Activated naive CD4-positive, alpha-beta T cell treated with anti-CD3 and anti-CD28 coated beads for 36 hours (primary cell): ENCODE measurements around the gene IRF3. TPM values are rescaled to one million over a fixed set of nuclear protein-coding genes. Genes with fewer than 3 reads are reported as not detected.

Experiments
- CTCF ChIA-PET: fragments of 350-600 bp; sonication (Branson Sonifier 250); formaldehyde crosslinking; loops from one replicate; lab custom pipeline; 2021; ENCODE audit warnings: antibody characterized with exemption; lab: Charles Lee
- DNase-seq: peaks from one replicate; pipeline ENCODE4 v3.0.0-alpha.2; 2020
- H3K27ac Mint-ChIP-seq: one replicate; pipeline ENCODE4 v1.8.0; 2021; ENCODE audit warnings: mild to moderate bottlenecking, mixed read lengths
- H3K27me3 Mint-ChIP-seq: one replicate; pipeline ENCODE4 v1.8.0; 2021; ENCODE audit warnings: low read depth, mixed read lengths
- H3K36me3 Mint-ChIP-seq: one replicate; pipeline ENCODE4 v1.8.0; 2021; ENCODE audit warnings: low read depth, mixed read lengths
- H3K4me1 Mint-ChIP-seq: one replicate; pipeline ENCODE4 v1.8.0; 2021; ENCODE audit warnings: low read depth, mixed read lengths
- H3K4me3 Mint-ChIP-seq: one replicate; pipeline ENCODE4 v1.8.0; 2021; ENCODE audit warnings: mild to moderate bottlenecking, moderate library complexity, mixed read lengths
- H3K9me3 Mint-ChIP-seq: one replicate; pipeline ENCODE4 v1.8.0; 2021; ENCODE audit warnings: mixed read lengths
- intact Hi-C: fragments of 100-400 bp; cut with micrococcal nuclease; formaldehyde crosslinking; loops from one replicate; pipeline ENCODE4 v1.15.1; 2023
- total RNA-seq, 2 experiments: library from RNA; stranded (reverse); gene quantifications; one replicate each; pipeline ENCODE4 v1.2.3, GENCODE V29; 2021

The IRF3 gene
- total RNA-seq, 2 experiments from 2014 or later, result 85.2 to 97.8 TPM

DNA sequence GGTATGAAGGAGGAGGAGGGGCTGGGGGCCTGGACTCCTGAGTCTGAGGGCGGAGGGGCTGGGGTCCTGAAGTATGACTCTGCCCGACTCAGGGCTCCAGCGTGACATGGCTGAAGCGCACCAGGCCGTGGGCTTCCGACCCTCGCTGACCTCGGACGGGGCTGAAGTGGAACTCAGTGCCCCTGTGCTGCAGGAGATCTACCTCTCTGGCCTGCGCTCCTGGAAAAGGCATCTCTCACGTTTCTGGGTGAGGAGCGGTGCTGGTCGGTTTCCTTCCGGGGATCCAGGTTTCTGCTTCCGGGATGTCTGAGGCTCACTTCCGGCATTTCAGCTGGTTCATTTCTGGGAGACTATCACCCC lies 26.5 kb upstream of the IRF3 start:
- Mint-ChIP-seq H3K27me3 (peaks cover 13% of the 10 kb centered on the region), H3K36me3 (peaks cover 10% of the 10 kb centered on the region), H3K9me3 (no peaks in the 10 kb centered on the region), H3K4me3 (no peak overlapping the region), H3K4me1 (peaks cover 27% of the 10 kb centered on the region), H3K27ac (no peak overlapping the region)
- intact Hi-C loops, result no loop called here
- CTCF ChIA-PET, result interaction anchor here (1.2 kb wide), 1 partner anchor 11 kb away, joined by 3 read pairs; no protein-coding TSS in a partner anchor
- no peak for DNase-seq

- CTCF ChIA-PET, result interaction anchor here (0.6 to 1.2 kb wide), 3 partner anchors 10 to 128 kb away, joined by 3 to 4 read pairs (median 3); partner anchors contain the start of gene AP2A1
- Mint-ChIP-seq H3K4me3 (peak overlapping the region; percentile 70), H3K27me3 (peaks cover 13% of the 10 kb centered on the region), H3K36me3 (peaks cover 10% of the 10 kb centered on the region), H3K27ac (no peak overlapping the region), H3K9me3 (no peaks in the 10 kb centered on the region), H3K4me1 (peaks cover 27% of the 10 kb centered on the region)
- intact Hi-C loops, result no loop called here
- peak; percentile 55 for DNase-seq
Observed at GRCh38 chr19:49691243-49692146, 25.8 kb upstream of the IRF3 start.

DNA sequence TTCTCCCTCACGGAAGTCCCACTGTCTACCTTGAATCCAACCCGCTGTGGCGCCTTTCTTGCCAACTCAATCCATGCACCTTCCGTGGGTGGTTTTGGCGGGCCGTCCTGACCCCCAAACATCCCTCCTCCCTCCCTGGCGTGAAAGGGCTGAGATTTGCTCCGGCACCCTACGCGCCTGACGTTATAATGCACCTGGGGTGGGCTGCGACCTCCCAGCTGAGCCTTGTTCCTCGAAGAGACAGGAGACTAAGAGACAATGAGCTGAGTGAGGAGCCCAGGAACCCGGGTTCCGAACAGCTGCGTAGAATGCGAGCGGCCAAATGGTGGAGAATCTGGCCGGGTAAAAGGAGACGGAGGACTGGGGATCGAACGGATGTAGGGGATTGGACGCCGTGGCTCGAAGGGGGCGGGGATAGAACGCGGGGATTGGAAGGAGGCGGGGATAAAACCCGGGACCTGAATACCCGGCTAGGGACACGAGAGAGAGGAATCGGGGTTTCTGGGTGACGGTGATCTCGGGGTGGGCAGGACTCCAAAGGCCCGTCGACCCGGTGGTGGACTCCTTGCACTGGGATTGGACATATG lies 25.1 kb upstream of the IRF3 start, which contains the start of gene CPT1C:
TSS of gene CPT1C (plus strand) at position 461 of the 587 bp plus-strand sequence. CDS start 1,137 bp downstream, outside the sequence.
- Mint-ChIP-seq H3K27ac (no peak within 1 kb of the TSS), H3K4me3 (peak within 1 kb of the TSS; percentile 70), H3K4me1 (peaks cover 27% of the 10 kb centered on the region), H3K27me3 (peaks cover 13% of the 10 kb centered on the region), H3K9me3 (no peaks in the 10 kb centered on the region), H3K36me3 (peaks cover 11% of the 10 kb centered on the region)
- intact Hi-C loops, result no loop called here
- CTCF ChIA-PET, result interaction anchor here (0.6 to 1.0 kb wide), 3 partner anchors 20 to 128 kb away, joined by 3 to 4 read pairs (median 4); partner anchors contain the start of gene AP2A1
- DNase-seq, result peak; percentile 70

- CTCF ChIA-PET, result interaction anchor here (0.6 to 1.0 kb wide), 3 partner anchors 20 to 306 kb away, joined by 3 to 4 read pairs (median 4); partner anchors contain the start of gene AP2A1
- Mint-ChIP-seq H3K27me3 (peaks cover 13% of the 10 kb centered on the region), H3K27ac (no peak overlapping the region), H3K4me3 (peak overlapping the region; percentile 70), H3K9me3 (no peaks in the 10 kb centered on the region), H3K4me1 (peaks cover 31% of the 10 kb centered on the region), H3K36me3 (peaks cover 16% of the 10 kb centered on the region)
- intact Hi-C loops, result no loop called here
- no peak for DNase-seq
Observed at GRCh38 chr19:49690079-49690655, 24.5 kb upstream of the IRF3 start.

- H3K27me3 Mint-ChIP-seq, result peaks cover 13% of the 10 kb centered on the region
- peaks cover 17% of the 10 kb centered on the region for H3K36me3 Mint-ChIP-seq
- DNase-seq, result peak; percentile 56
- CTCF ChIA-PET, result interaction anchor here (0.6 to 1.0 kb wide), 3 partner anchors 10 to 306 kb away, joined by 3 read pairs; partner anchors contain the start of gene PRMT1
- no peak within 1 kb of the TSS for H3K27ac Mint-ChIP-seq
- H3K9me3 Mint-ChIP-seq, result no peaks in the 10 kb centered on the region
- peaks cover 31% of the 10 kb centered on the region for H3K4me1 Mint-ChIP-seq
- intact Hi-C loops, result no loop called here
- H3K4me3 Mint-ChIP-seq, result peak within 1 kb of the TSS; percentile 70
Observed at GRCh38 chr19:49689133-49690078, 23.7 kb upstream of the IRF3 start, which contains the start of gene ADM5. Gene ADM5 (plus strand): TSS chr19:49689594. CDS start chr19:49689838, 244 bp downstream.

- H3K9me3 Mint-ChIP-seq, result no peaks in the 10 kb centered on the region
- H3K27me3 Mint-ChIP-seq, result peaks cover 13% of the 10 kb centered on the region
- no peak for DNase-seq
- intact Hi-C loops, result no loop called here
- no peak overlapping the region for H3K27ac Mint-ChIP-seq
- no peak overlapping the region for H3K4me3 Mint-ChIP-seq
- H3K36me3 Mint-ChIP-seq, result peaks cover 25% of the 10 kb centered on the region
- CTCF ChIA-PET, result interaction anchor here (0.7 to 1.0 kb wide), 2 partner anchors 9 to 11 kb away, joined by 3 read pairs; partner anchors contain the start of gene PRMT1
- peaks cover 31% of the 10 kb centered on the region for H3K4me1 Mint-ChIP-seq
Observed at GRCh38 chr19:49688531-49689132, 23.0 kb upstream of the IRF3 start.

DNA sequence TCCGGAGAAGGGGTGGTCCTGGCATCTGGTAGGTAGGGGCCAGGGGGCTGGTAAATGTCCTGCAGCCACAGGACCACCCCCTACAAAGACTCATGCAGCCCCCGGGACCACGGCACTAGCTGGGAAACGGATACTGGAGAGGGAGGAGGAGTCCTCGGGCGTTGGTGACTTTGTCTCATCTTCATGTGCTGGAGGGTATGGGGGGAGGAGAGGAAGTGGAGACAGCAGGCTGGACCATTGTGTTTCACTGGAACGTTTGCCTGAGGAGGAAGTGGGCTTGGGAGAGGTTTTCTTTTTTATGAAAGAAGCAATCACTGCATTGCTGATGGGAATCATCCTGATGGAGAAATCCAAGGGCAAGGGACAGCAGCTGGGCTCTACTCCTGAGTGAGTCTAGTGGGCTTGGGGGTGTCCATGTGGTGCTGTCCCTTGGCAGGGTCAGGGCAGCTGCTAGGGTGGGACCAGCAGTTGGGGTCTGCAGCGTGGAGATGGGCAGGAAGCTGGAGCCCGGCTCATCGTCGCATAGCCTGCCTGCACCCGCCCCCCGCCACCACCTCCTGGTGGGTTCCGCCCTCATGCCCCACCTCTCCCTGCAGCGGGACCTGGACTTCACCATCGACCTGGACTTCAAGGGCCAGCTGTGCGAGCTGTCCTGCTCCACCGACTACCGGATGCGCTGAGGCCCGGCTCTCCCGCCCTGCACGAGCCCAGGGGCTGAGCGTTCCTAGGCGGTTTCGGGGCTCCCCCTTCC lies 22.1 kb upstream of the IRF3 start:
- peaks cover 29% of the 10 kb centered on the region for H3K36me3 Mint-ChIP-seq
- H3K4me1 Mint-ChIP-seq, result peaks cover 31% of the 10 kb centered on the region
- no peak for DNase-seq
- no peaks in the 10 kb centered on the region for H3K9me3 Mint-ChIP-seq
- no peak overlapping the region for H3K27ac Mint-ChIP-seq
- no peak overlapping the region for H3K4me3 Mint-ChIP-seq
- intact Hi-C loops, result no loop called here
- CTCF ChIA-PET, result interaction anchor here (0.8 kb wide), 1 partner anchor 30 kb away, joined by 3 read pairs; no protein-coding TSS in a partner anchor
- peaks cover 13% of the 10 kb centered on the region for H3K27me3 Mint-ChIP-seq

GRCh38 chr19:49687150-49687549 lies 21.5 kb upstream of the IRF3 start:
- Mint-ChIP-seq H3K36me3 (peaks cover 34% of the 10 kb centered on the region), H3K9me3 (no peaks in the 10 kb centered on the region), H3K4me1 (peaks cover 33% of the 10 kb centered on the region), H3K4me3 (no peak overlapping the region), H3K27ac (no peak overlapping the region), H3K27me3 (peaks cover 9% of the 10 kb centered on the region)
- CTCF ChIA-PET, result no interaction called here
- intact Hi-C loops, result no loop called here
- DNase-seq, result no peak

GRCh38 chr19:49686503-49687088 lies 20.9 kb upstream of the IRF3 start:
- intact Hi-C loops, result no loop called here
- DNase-seq, result no peak
- peaks cover 35% of the 10 kb centered on the region for H3K36me3 Mint-ChIP-seq
- no peak overlapping the region for H3K4me3 Mint-ChIP-seq
- peaks cover 9% of the 10 kb centered on the region for H3K27me3 Mint-ChIP-seq
- no peak overlapping the region for H3K27ac Mint-ChIP-seq
- CTCF ChIA-PET, result no interaction called here
- H3K4me1 Mint-ChIP-seq, result peaks cover 38% of the 10 kb centered on the region
- no peaks in the 10 kb centered on the region for H3K9me3 Mint-ChIP-seq

- CTCF ChIA-PET, result interaction anchor here (1.0 kb wide), 1 partner anchor 13 kb away, joined by 3 read pairs; no protein-coding TSS in a partner anchor
- H3K27ac Mint-ChIP-seq, result no peak overlapping the region
- H3K36me3 Mint-ChIP-seq, result peaks cover 38% of the 10 kb centered on the region
- intact Hi-C loops, result no loop called here
- no peak overlapping the region for H3K4me3 Mint-ChIP-seq
- no peak for DNase-seq
- peaks cover 33% of the 10 kb centered on the region for H3K4me1 Mint-ChIP-seq
- H3K9me3 Mint-ChIP-seq, result no peaks in the 10 kb centered on the region
- H3K27me3 Mint-ChIP-seq, result peaks cover 7% of the 10 kb centered on the region
Observed at GRCh38 chr19:49685845-49686332, 20.2 kb upstream of the IRF3 start.
